ENCODE results near the gene LPIN3.
A peak's percentile ranks its signal among the peaks of the same experiment; 100 is the strongest.

Gene LPIN3

GRCh38 chr20:41340327-41341055 lies at the start of gene LPIN3:
LPIN3 (plus strand) TSS chr20:41340821; CDS start chr20:41345804, 4,983 bp downstream.
- Histone ChIP-seq H3K27me3 (ENCODE audit: control insufficient read depth, insufficient read depth, low read length) (no peaks in the 10 kb centered on the region), H3K9ac (ENCODE audit: low read length) (peak within 1 kb of the TSS; percentile 45), H3K4me3 (ENCODE audit: low read length) (peak within 1 kb of the TSS; percentile 69), H3K4me1 (ENCODE audit: control insufficient read depth, insufficient read depth, low read length) (no peaks in the 10 kb centered on the region), H3K36me3 (ENCODE audit: control insufficient read depth, insufficient read depth, low read length) (no peaks in the 10 kb centered on the region), H3K27ac (ENCODE audit: low read depth, low read length) (peak within 1 kb of the TSS; percentile 65)

GRCh38 chr20:41293269-41294037 lies 47.2 kb upstream of the LPIN3 start:
- Histone ChIP-seq H3K4me1 (ENCODE audit: control insufficient read depth, insufficient read depth, low read length) (no peaks in the 10 kb centered on the region), H3K4me3 (ENCODE audit: low read length) (no peak overlapping the region), H3K27me3 (ENCODE audit: control insufficient read depth, insufficient read depth, low read length) (no peaks in the 10 kb centered on the region), H3K36me3 (ENCODE audit: control insufficient read depth, insufficient read depth, low read length) (no peaks in the 10 kb centered on the region), H3K27ac (ENCODE audit: low read depth, low read length) (no peak overlapping the region), H3K9ac (ENCODE audit: low read length) (no peak overlapping the region)

GRCh38 chr20:41299899-41300298 lies 40.7 kb upstream of the LPIN3 start:
- peaks cover 3% of the 10 kb centered on the region for H3K4me1 ChIP-seq (ENCODE audit: control insufficient read depth, insufficient read depth, low read length)
- H3K36me3 ChIP-seq (ENCODE audit: control insufficient read depth, insufficient read depth, low read length), result no peaks in the 10 kb centered on the region
- no peak overlapping the region for H3K4me3 ChIP-seq (ENCODE audit: low read length)
- no peak overlapping the region for H3K9ac ChIP-seq (ENCODE audit: low read length)
- H3K27ac ChIP-seq (ENCODE audit: low read depth, low read length), result no peak overlapping the region
- H3K27me3 ChIP-seq (ENCODE audit: control insufficient read depth, insufficient read depth, low read length), result no peaks in the 10 kb centered on the region

GRCh38 chr20:41300383-41300782 lies 40.2 kb upstream of the LPIN3 start:
- H3K4me3 ChIP-seq (ENCODE audit: low read length), result no peak overlapping the region
- H3K9ac ChIP-seq (ENCODE audit: low read length), result no peak overlapping the region
- H3K27me3 ChIP-seq (ENCODE audit: control insufficient read depth, insufficient read depth, low read length), result no peaks in the 10 kb centered on the region
- no peak overlapping the region for H3K27ac ChIP-seq (ENCODE audit: low read depth, low read length)
- H3K36me3 ChIP-seq (ENCODE audit: control insufficient read depth, insufficient read depth, low read length), result no peaks in the 10 kb centered on the region
- H3K4me1 ChIP-seq (ENCODE audit: control insufficient read depth, insufficient read depth, low read length), result peaks cover 3% of the 10 kb centered on the region

- no peaks in the 10 kb centered on the region for H3K36me3 ChIP-seq (ENCODE audit: control insufficient read depth, insufficient read depth, low read length)
- H3K9ac ChIP-seq (ENCODE audit: low read length), result no peak overlapping the region
- peaks cover 3% of the 10 kb centered on the region for H3K4me1 ChIP-seq (ENCODE audit: control insufficient read depth, insufficient read depth, low read length)
- no peaks in the 10 kb centered on the region for H3K27me3 ChIP-seq (ENCODE audit: control insufficient read depth, insufficient read depth, low read length)
- H3K4me3 ChIP-seq (ENCODE audit: low read length), result no peak overlapping the region
- no peak overlapping the region for H3K27ac ChIP-seq (ENCODE audit: low read depth, low read length)
Observed at GRCh38 chr20:41300886-41301285, 39.7 kb upstream of the LPIN3 start.

GRCh38 chr20:41304002-41304401 lies 36.6 kb upstream of the LPIN3 start:
- H3K27ac ChIP-seq (ENCODE audit: low read depth, low read length), result no peak overlapping the region
- no peaks in the 10 kb centered on the region for H3K27me3 ChIP-seq (ENCODE audit: control insufficient read depth, insufficient read depth, low read length)
- H3K36me3 ChIP-seq (ENCODE audit: control insufficient read depth, insufficient read depth, low read length), result no peaks in the 10 kb centered on the region
- no peak overlapping the region for H3K4me3 ChIP-seq (ENCODE audit: low read length)
- H3K9ac ChIP-seq (ENCODE audit: low read length), result no peak overlapping the region
- peaks cover 3% of the 10 kb centered on the region for H3K4me1 ChIP-seq (ENCODE audit: control insufficient read depth, insufficient read depth, low read length)

GRCh38 chr20:41304424-41305079 lies 36.1 kb upstream of the LPIN3 start:
- Histone ChIP-seq H3K27ac (ENCODE audit: low read depth, low read length) (no peak overlapping the region), H3K36me3 (ENCODE audit: control insufficient read depth, insufficient read depth, low read length) (no peaks in the 10 kb centered on the region)

GRCh38 chr20:41306061-41306727 lies 34.4 kb upstream of the LPIN3 start:
- no peak overlapping the region for H3K9ac ChIP-seq (ENCODE audit: low read length)
- peaks cover 3% of the 10 kb centered on the region for H3K4me1 ChIP-seq (ENCODE audit: control insufficient read depth, insufficient read depth, low read length)
- H3K27me3 ChIP-seq (ENCODE audit: control insufficient read depth, insufficient read depth, low read length), result no peaks in the 10 kb centered on the region
- H3K27ac ChIP-seq (ENCODE audit: low read depth, low read length), result no peak overlapping the region
- no peak overlapping the region for H3K4me3 ChIP-seq (ENCODE audit: low read length)
- H3K36me3 ChIP-seq (ENCODE audit: control insufficient read depth, insufficient read depth, low read length), result no peaks in the 10 kb centered on the region

More at GRCh38 chr20:41304424-41305079, 36.1 kb upstream of the LPIN3 start:
- no peaks in the 10 kb centered on the region for H3K27me3 ChIP-seq (ENCODE audit: control insufficient read depth, insufficient read depth, low read length)
- H3K4me1 ChIP-seq (ENCODE audit: control insufficient read depth, insufficient read depth, low read length), result peaks cover 3% of the 10 kb centered on the region
- no peak overlapping the region for H3K9ac ChIP-seq (ENCODE audit: low read length)
- H3K4me3 ChIP-seq (ENCODE audit: low read length), result no peak overlapping the region

- Histone ChIP-seq H3K27ac (ENCODE audit: low read depth, low read length) (no peak overlapping the region), H3K4me1 (ENCODE audit: control insufficient read depth, insufficient read depth, low read length) (peaks cover 3% of the 10 kb centered on the region), H3K9ac (ENCODE audit: low read length) (no peak overlapping the region), H3K36me3 (ENCODE audit: control insufficient read depth, insufficient read depth, low read length) (no peaks in the 10 kb centered on the region), H3K27me3 (ENCODE audit: control insufficient read depth, insufficient read depth, low read length) (no peaks in the 10 kb centered on the region), H3K4me3 (ENCODE audit: low read length) (no peak overlapping the region)
Observed at GRCh38 chr20:41307021-41307420, 33.6 kb upstream of the LPIN3 start.

GRCh38 chr20:41308290-41308711 lies 32.3 kb upstream of the LPIN3 start:
- Histone ChIP-seq H3K27ac (ENCODE audit: low read depth, low read length) (no peak overlapping the region), H3K4me1 (ENCODE audit: control insufficient read depth, insufficient read depth, low read length) (peaks cover 3% of the 10 kb centered on the region), H3K9ac (ENCODE audit: low read length) (no peak overlapping the region)

GRCh38 chr20:41308726-41309413 lies 31.8 kb upstream of the LPIN3 start:
- Histone ChIP-seq H3K36me3 (ENCODE audit: control insufficient read depth, insufficient read depth, low read length) (no peaks in the 10 kb centered on the region), H3K4me1 (ENCODE audit: control insufficient read depth, insufficient read depth, low read length) (peaks cover 3% of the 10 kb centered on the region), H3K9ac (ENCODE audit: low read length) (no peak overlapping the region), H3K27ac (ENCODE audit: low read depth, low read length) (no peak overlapping the region), H3K4me3 (ENCODE audit: low read length) (no peak overlapping the region), H3K27me3 (ENCODE audit: control insufficient read depth, insufficient read depth, low read length) (no peaks in the 10 kb centered on the region)

More at GRCh38 chr20:41308290-41308711, 32.3 kb upstream of the LPIN3 start:
- Histone ChIP-seq H3K27me3 (ENCODE audit: control insufficient read depth, insufficient read depth, low read length) (no peaks in the 10 kb centered on the region), H3K36me3 (ENCODE audit: control insufficient read depth, insufficient read depth, low read length) (no peaks in the 10 kb centered on the region), H3K4me3 (ENCODE audit: low read length) (no peak overlapping the region)
